Mesendoderm (in vitro differentiated cells): ENCODE data around the gene FYN.

Source experiments
- DNase-seq: peaks from one replicate; pipeline ENCODE4 v3.0.0; 2013
- H2AK5ac ChIP-seq: 2 replicates; pipeline ENCODE4 v1.6.1; 2013; ENCODE audit warnings: low read length, inconsistent platforms
- H2BK120ac ChIP-seq: 2 replicates; pipeline ENCODE4 v1.6.1; 2013; ENCODE audit warnings: low read depth, mild to moderate bottlenecking, low read length, moderate library complexity, mixed read lengths
- H2BK15ac ChIP-seq: replicated peaks from 2 replicates; pipeline ENCODE4 v1.6.1; 2013; ENCODE audit warnings: low read depth, mild to moderate bottlenecking, moderate library complexity
- H2BK5ac ChIP-seq: 2 replicates; pipeline ENCODE4 v1.6.1; 2013; ENCODE audit warnings: low read length, inconsistent platforms
- H3K18ac ChIP-seq: 2 replicates; pipeline ENCODE4 v1.6.1; 2013; ENCODE audit warnings: mild to moderate bottlenecking, low read length, mixed read lengths
- H3K23ac ChIP-seq: one replicate; pipeline ENCODE4 v1.6.1; 2013; ENCODE audit warnings: low read length
- H3K27ac ChIP-seq: 2 replicates; pipeline ENCODE4 v1.5.1; 2013; ENCODE audit warnings: low read depth, mild to moderate bottlenecking, inconsistent platforms, low read length, moderate library complexity
- H3K27me3 ChIP-seq: 2 replicates; pipeline ENCODE4 v1.6.1; 2013; ENCODE audit warnings: low read length, control low read depth, mild to moderate bottlenecking, inconsistent platforms; ENCODE audit not compliant: insufficient read depth, poor library complexity
- H3K36me3 ChIP-seq: 2 replicates; pipeline ENCODE4 v1.6.1; 2013; ENCODE audit warnings: low read length, inconsistent platforms; ENCODE audit not compliant: control insufficient read depth, insufficient read depth
- H3K4ac ChIP-seq: one replicate; pipeline ENCODE4 v1.6.1; 2013; ENCODE audit warnings: low read depth, mild to moderate bottlenecking, low read length, moderate library complexity
- H3K4me1 ChIP-seq: 2 replicates; pipeline ENCODE4 v1.6.1; 2013; ENCODE audit warnings: low read depth, low read length, inconsistent platforms; ENCODE audit not compliant: control insufficient read depth
- H3K4me2 ChIP-seq: 2 replicates; pipeline ENCODE4 v1.6.1; 2013; ENCODE audit warnings: low read length
- H3K4me3 ChIP-seq: 2 replicates; pipeline ENCODE4 v1.5.1; 2013; ENCODE audit warnings: mild to moderate bottlenecking, low read length
- H3K56ac ChIP-seq: one replicate; pipeline ENCODE4 v1.6.1; 2013; ENCODE audit warnings: low read length
- H3K79me1 ChIP-seq: 2 replicates; pipeline ENCODE4 v1.6.1; 2013; ENCODE audit warnings: low read length, inconsistent platforms
- H3K79me2 ChIP-seq: 2 replicates; pipeline ENCODE4 v1.6.1; 2013; ENCODE audit warnings: mild to moderate bottlenecking, low read length; ENCODE audit not compliant: control insufficient read depth, insufficient read depth
- H3K9ac ChIP-seq: 2 replicates; pipeline ENCODE4 v1.6.1; 2013; ENCODE audit warnings: low read length, inconsistent platforms
- H4K5ac ChIP-seq: one replicate; pipeline ENCODE4 v1.6.1; 2013; ENCODE audit warnings: low read length
- H4K8ac ChIP-seq: one replicate; pipeline ENCODE4 v1.6.1; 2013; ENCODE audit warnings: low read depth, mild to moderate bottlenecking, control low read depth, low read length, moderate library complexity
- WGBS: extraction: QIAGEN DNeasy Blood & Tissue Kit; methylation state at CpG from one replicate; pipeline ENCODE4 v1.1.7; 2013; ENCODE audit warnings: low lambda C conversion rate, missing lambda C conversion rate; ENCODE audit not compliant: insufficient coverage; ENCODE audit errors: extremely low coverage; 5-methylcytosine and 5-hydroxymethylcytosine counted together

Gene FYN

DNA sequence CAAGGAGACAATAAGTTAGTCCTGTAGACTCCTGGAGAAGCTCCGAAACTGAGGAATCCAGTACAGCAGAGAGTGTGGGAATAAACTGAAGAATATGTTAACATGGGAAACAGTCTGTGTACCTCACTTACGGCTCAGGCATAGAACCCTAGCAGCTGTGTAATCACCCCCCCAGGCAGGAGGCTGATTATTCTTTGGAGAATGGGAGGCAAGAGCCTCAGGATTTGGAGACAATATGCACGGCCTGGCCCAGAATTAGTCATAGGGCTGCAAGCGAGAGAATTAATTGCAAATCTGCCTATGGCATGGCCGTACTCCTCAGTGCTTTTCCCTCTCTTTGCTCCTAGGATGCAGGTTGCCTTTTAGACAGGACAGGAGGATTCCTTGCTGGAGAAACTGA is 27.5 kb upstream of the FYN start:
- WGBS = no CpG with 5 or more reads among the region's 5 CpGs
- H3K27me3 ChIP-seq = no peaks in the 10 kb centered on the region
- no peak overlapping the region for H3K23ac ChIP-seq
- no peak overlapping the region for H4K5ac ChIP-seq
- H3K4me2 ChIP-seq = no peak overlapping the region
- DNase-seq = no peak
- H3K27ac ChIP-seq = no peak overlapping the region
- H3K36me3 ChIP-seq = no peaks in the 10 kb centered on the region
- no peak overlapping the region for H3K9ac ChIP-seq
- H2AK5ac ChIP-seq = no peak overlapping the region
- H3K4ac ChIP-seq = no peak overlapping the region
- H3K4me3 ChIP-seq = no peak overlapping the region
- no peaks in the 10 kb centered on the region for H3K4me1 ChIP-seq
- no peak overlapping the region for H2BK15ac ChIP-seq
- H3K79me1 ChIP-seq = no peaks in the 10 kb centered on the region
- no peak overlapping the region for H2BK5ac ChIP-seq
- H3K79me2 ChIP-seq = no peaks in the 10 kb centered on the region
- no peak overlapping the region for H3K56ac ChIP-seq
- no peak overlapping the region for H2BK120ac ChIP-seq
- no peak overlapping the region for H4K8ac ChIP-seq
- H3K18ac ChIP-seq = no peak overlapping the region

DNA sequence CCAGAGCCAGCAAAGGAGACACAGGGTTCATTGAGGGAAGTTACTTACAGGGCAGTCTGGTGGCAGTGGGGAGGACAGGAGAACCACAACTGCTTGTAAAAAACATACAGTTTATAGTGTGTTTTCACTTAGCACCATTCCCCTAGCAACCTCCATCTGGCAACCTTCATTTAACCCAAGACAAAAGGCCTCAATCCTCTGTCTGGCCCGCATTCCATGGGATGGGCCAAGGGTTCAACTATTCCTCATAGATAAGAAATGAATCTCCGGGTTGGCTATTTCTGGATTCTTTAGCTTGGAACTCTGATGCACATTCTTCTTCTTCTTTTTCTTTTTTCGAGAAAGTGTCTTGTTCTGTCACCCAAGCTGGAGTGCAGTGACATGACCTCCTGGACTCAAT is 26.3 kb upstream of the FYN start:
- Histone ChIP-seq H4K8ac (no peak overlapping the region), H2BK15ac (no peak overlapping the region), H3K27me3 (no peaks in the 10 kb centered on the region), H3K4me1 (no peaks in the 10 kb centered on the region), H3K79me2 (no peaks in the 10 kb centered on the region), H3K9ac (no peak overlapping the region), H3K4me3 (no peak overlapping the region), H2BK120ac (no peak overlapping the region), H3K27ac (no peak overlapping the region), H3K79me1 (no peaks in the 10 kb centered on the region), H3K23ac (no peak overlapping the region), H4K5ac (no peak overlapping the region), H3K4ac (no peak overlapping the region), H3K18ac (no peak overlapping the region), H3K4me2 (no peak overlapping the region), H2AK5ac (no peak overlapping the region), H3K36me3 (no peaks in the 10 kb centered on the region), H2BK5ac (no peak overlapping the region), H3K56ac (no peak overlapping the region)
- no peak for DNase-seq
- WGBS = no CpG with 5 or more reads among the region's 3 CpGs

- DNase-seq = peak; percentile 60
- Histone ChIP-seq H2AK5ac (no peak overlapping the region), H3K79me1 (no peaks in the 10 kb centered on the region), H3K4ac (no peak overlapping the region), H3K23ac (no peak overlapping the region), H3K27me3 (no peaks in the 10 kb centered on the region), H2BK120ac (no peak overlapping the region), H4K8ac (no peak overlapping the region), H3K79me2 (no peaks in the 10 kb centered on the region), H2BK5ac (no peak overlapping the region), H3K56ac (no peak overlapping the region), H3K27ac (no peak overlapping the region), H3K18ac (no peak overlapping the region), H3K36me3 (no peaks in the 10 kb centered on the region), H4K5ac (no peak overlapping the region), H3K4me3 (no peak overlapping the region), H3K9ac (no peak overlapping the region), H3K4me2 (no peak overlapping the region), H2BK15ac (no peak overlapping the region), H3K4me1 (no peaks in the 10 kb centered on the region)
- no CpG with 5 or more reads among the region's 4 CpGs for WGBS
Observed at GRCh38 chr6:111898452-111898851, 25.2 kb upstream of the FYN start.

DNA sequence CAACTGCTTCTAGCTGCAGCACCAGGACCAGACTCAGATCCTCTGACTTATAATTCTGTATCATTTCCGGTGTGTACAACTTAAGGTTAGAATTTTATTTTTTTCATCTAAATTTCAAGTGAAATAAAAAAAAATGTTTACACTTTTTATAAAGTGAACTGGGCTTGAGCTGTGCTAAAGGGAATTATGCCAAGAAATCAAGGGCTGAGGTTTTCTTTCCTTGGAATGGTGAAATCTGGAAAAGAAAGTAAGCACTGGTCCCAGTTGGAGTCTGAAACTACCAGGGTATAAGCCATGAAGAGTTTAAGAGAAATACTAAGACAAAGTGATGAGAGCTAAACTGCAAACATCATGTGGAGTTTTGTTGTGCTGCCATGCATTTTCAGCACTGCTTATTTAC is 21.7 kb upstream of the FYN start:
- no peak overlapping the region for H3K56ac ChIP-seq
- no peak overlapping the region for H3K9ac ChIP-seq
- H3K36me3 ChIP-seq = no peaks in the 10 kb centered on the region
- no peaks in the 10 kb centered on the region for H3K79me2 ChIP-seq
- no peak overlapping the region for H3K4me3 ChIP-seq
- no peak overlapping the region for H2BK15ac ChIP-seq
- H4K5ac ChIP-seq = no peak overlapping the region
- H3K18ac ChIP-seq = no peak overlapping the region
- H3K27me3 ChIP-seq = no peaks in the 10 kb centered on the region
- WGBS = no CpG with 5 or more reads among the region's 1 CpG
- H3K4me2 ChIP-seq = no peak overlapping the region
- no peak overlapping the region for H3K27ac ChIP-seq
- H3K23ac ChIP-seq = no peak overlapping the region
- H4K8ac ChIP-seq = no peak overlapping the region
- H3K4ac ChIP-seq = no peak overlapping the region
- H2AK5ac ChIP-seq = no peak overlapping the region
- H2BK120ac ChIP-seq = no peak overlapping the region
- H3K4me1 ChIP-seq = no peaks in the 10 kb centered on the region
- no peak for DNase-seq
- H2BK5ac ChIP-seq = no peak overlapping the region
- H3K79me1 ChIP-seq = no peaks in the 10 kb centered on the region

DNA sequence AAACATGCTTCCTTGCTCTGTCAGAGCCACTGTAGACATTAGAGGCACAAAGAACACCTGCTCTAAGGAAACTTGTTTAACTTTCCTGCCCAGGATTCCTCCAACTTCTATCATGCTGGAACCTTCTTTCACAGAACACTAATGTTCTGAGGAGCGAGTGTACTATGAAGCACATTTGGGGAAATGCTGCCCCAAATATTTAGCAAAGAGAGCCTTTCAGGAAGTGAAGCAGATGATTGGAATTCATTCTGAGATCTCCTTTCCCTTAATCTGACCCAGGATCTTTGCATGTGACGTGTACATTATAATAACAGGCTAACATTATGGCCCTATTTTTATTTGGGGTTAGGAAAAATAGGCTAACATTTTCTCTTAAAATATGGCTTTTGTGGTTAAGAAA is 21.0 kb upstream of the FYN start:
- no peaks in the 10 kb centered on the region for H3K27me3 ChIP-seq
- no peak for DNase-seq
- no peak overlapping the region for H3K56ac ChIP-seq
- no peak overlapping the region for H2BK120ac ChIP-seq
- no peaks in the 10 kb centered on the region for H3K4me1 ChIP-seq
- no peaks in the 10 kb centered on the region for H3K36me3 ChIP-seq
- H3K18ac ChIP-seq = no peak overlapping the region
- H3K79me2 ChIP-seq = no peaks in the 10 kb centered on the region
- H4K5ac ChIP-seq = no peak overlapping the region
- no peak overlapping the region for H2BK15ac ChIP-seq
- no peak overlapping the region for H3K4ac ChIP-seq
- no peak overlapping the region for H4K8ac ChIP-seq
- no CpG with 5 or more reads among the region's 2 CpGs for WGBS
- H3K9ac ChIP-seq = no peak overlapping the region
- H3K23ac ChIP-seq = no peak overlapping the region
- H3K79me1 ChIP-seq = no peaks in the 10 kb centered on the region
- H2AK5ac ChIP-seq = no peak overlapping the region
- no peak overlapping the region for H3K4me2 ChIP-seq
- H2BK5ac ChIP-seq = no peak overlapping the region
- H3K4me3 ChIP-seq = no peak overlapping the region
- no peak overlapping the region for H3K27ac ChIP-seq

- WGBS = no CpG with 5 or more reads among the region's 4 CpGs
- H2BK15ac ChIP-seq = no peak overlapping the region
- no peaks in the 10 kb centered on the region for H3K36me3 ChIP-seq
- H3K79me2 ChIP-seq = no peaks in the 10 kb centered on the region
- H2AK5ac ChIP-seq = no peak overlapping the region
- H4K8ac ChIP-seq = no peak overlapping the region
- H3K27ac ChIP-seq = no peak overlapping the region
- no peak overlapping the region for H3K23ac ChIP-seq
- no peak overlapping the region for H3K56ac ChIP-seq
- H4K5ac ChIP-seq = no peak overlapping the region
- H2BK5ac ChIP-seq = no peak overlapping the region
- no peak overlapping the region for H3K4ac ChIP-seq
- no peaks in the 10 kb centered on the region for H3K27me3 ChIP-seq
- H3K4me2 ChIP-seq = no peak overlapping the region
- no peak overlapping the region for H3K9ac ChIP-seq
- no peak overlapping the region for H2BK120ac ChIP-seq
- no peak overlapping the region for H3K18ac ChIP-seq
- no peak for DNase-seq
- H3K4me1 ChIP-seq = no peaks in the 10 kb centered on the region
- H3K4me3 ChIP-seq = no peak overlapping the region
- no peaks in the 10 kb centered on the region for H3K79me1 ChIP-seq
Observed at GRCh38 chr6:111892431-111892830, 19.2 kb upstream of the FYN start.
